GM23338 (cell line): Measurements from ENCODE around the gene STX10. TPM values are rescaled to one million over a fixed set of nuclear protein-coding genes. Genes with fewer than 3 reads are reported as not detected.

ENCODE experiments used
- ATAC-seq: fragments of 200-7000 bp; cut with Tn5 transposase; 3 replicates; pipeline ENCODE4 v1.9.1; 2020
- DNase-seq: peaks from one replicate; pipeline ENCODE4 v3.0.0-alpha.2; 2015; ENCODE audit warnings: low spot score
- H2AFZ ChIP-seq: fragments of 200-600 bp; sonication (generic); 2 replicates; pipeline ENCODE4 v1.8.0; 2016; ENCODE audit warnings: antibody characterized with exemption, mild to moderate bottlenecking, moderate library complexity
- H3F3A ChIP-seq: fragments of 200-600 bp; sonication (generic); replicated peaks from 2 replicates; pipeline ENCODE4 v1.8.0; 2017; ENCODE audit warnings: antibody characterized with exemption, mixed run types, low read depth
- H3K27ac ChIP-seq: fragments of 200-600 bp; sonication (generic); 2 replicates; pipeline ENCODE4 v1.6.1; 2016; ENCODE audit warnings: low read depth
- H3K27me3 ChIP-seq: fragments of 200-600 bp; sonication (generic); 2 replicates; pipeline ENCODE4 v1.8.0; 2016; ENCODE audit warnings: mild to moderate bottlenecking, mixed run types, moderate library complexity; ENCODE audit not compliant: insufficient read depth
- H3K36me3 ChIP-seq: fragments of 200-600 bp; sonication (generic); 2 replicates; pipeline ENCODE4 v1.8.0; 2016; ENCODE audit warnings: mild to moderate bottlenecking; ENCODE audit not compliant: insufficient read depth
- H3K4me1 ChIP-seq: fragments of 200-600 bp; sonication (generic); 2 replicates; pipeline ENCODE4 v1.8.0; 2016; ENCODE audit warnings: mild to moderate bottlenecking, moderate library complexity; ENCODE audit not compliant: insufficient read depth
- H3K4me2 ChIP-seq: fragments of 200-600 bp; sonication (generic); 2 replicates; pipeline ENCODE4 v1.7.1; 2017; ENCODE audit warnings: mixed run types
- H3K4me3 ChIP-seq: fragments of 200-600 bp; sonication (generic); 2 replicates; pipeline ENCODE4 v1.6.1; 2016; ENCODE audit warnings: mixed run types
- H3K79me2 ChIP-seq: fragments of 200-600 bp; sonication (generic); replicated peaks from 2 replicates; pipeline ENCODE4 v1.8.0; 2017; ENCODE audit warnings: mild to moderate bottlenecking; ENCODE audit not compliant: insufficient read depth
- H3K9me2 ChIP-seq: fragments of 200-600 bp; sonication (generic); 2 replicates; pipeline ENCODE4 v1.8.0; 2017; ENCODE audit not compliant: insufficient read depth
- H4K20me1 ChIP-seq: fragments of 200-600 bp; sonication (generic); replicated peaks from 2 replicates; pipeline ENCODE4 v1.8.0; 2017; ENCODE audit warnings: mild to moderate bottlenecking; ENCODE audit not compliant: insufficient read depth
- H3K27ac Mint-ChIP-seq: 2 replicates; pipeline ENCODE4 v1.8.0; 2020; ENCODE audit warnings: inconsistent platforms, mild to moderate bottlenecking, moderate library complexity, mixed read lengths
- H3K27me3 Mint-ChIP-seq: 3 replicates; pipeline ENCODE4 v1.8.0; 2022; ENCODE audit warnings: low read depth, mild to moderate bottlenecking, moderate library complexity, mixed read lengths, inconsistent platforms; ENCODE audit not compliant: insufficient read depth, poor library complexity
- H3K36me3 Mint-ChIP-seq: 3 replicates; pipeline ENCODE4 v1.8.0; 2021; ENCODE audit warnings: low read depth, mild to moderate bottlenecking, inconsistent platforms, moderate library complexity, mixed read lengths
- H3K4me1 Mint-ChIP-seq: 3 replicates; pipeline ENCODE4 v1.8.0; 2020; ENCODE audit warnings: mild to moderate bottlenecking, inconsistent platforms, mixed read lengths
- H3K4me3 Mint-ChIP-seq: 3 replicates; pipeline ENCODE4 v1.8.0; 2021; ENCODE audit warnings: moderate library complexity, mild to moderate bottlenecking, inconsistent platforms, mixed read lengths
- H3K9me3 Mint-ChIP-seq: 3 replicates; pipeline ENCODE4 v1.8.0; 2020; ENCODE audit warnings: moderate library complexity, mild to moderate bottlenecking, inconsistent platforms, mixed read lengths
- CREB1 ChIP-seq: fragments of 250-450 bp; sonication (Bioruptor Pico); IDR thresholded peaks from 2 replicates; pipeline ENCODE4 v1.5.0; 2020; ENCODE audit warnings: low read depth, mild to moderate bottlenecking, moderate library complexity
- ETS1 ChIP-seq: IDR thresholded peaks from 2 replicates; pipeline ENCODE4 v1.6.1; 2016; ENCODE audit warnings: antibody characterized with exemption
- EZH2 ChIP-seq: fragments of 200-600 bp; sonication (generic); IDR thresholded peaks from one replicate; pipeline ENCODE4 v1.8.0; 2017; ENCODE audit warnings: antibody characterized with exemption, mild to moderate bottlenecking, low read depth; ENCODE audit not compliant: unreplicated experiment
- EZH2phosphoT487 ChIP-seq: fragments of 200-600 bp; sonication (generic); IDR thresholded peaks from one replicate; pipeline ENCODE4 v1.8.1; 2018; ENCODE audit warnings: antibody characterized with exemption; ENCODE audit not compliant: unreplicated experiment
- JUNB ChIP-seq: IDR thresholded peaks from one replicate; pipeline ENCODE4 v1.6.1; 2016; ENCODE audit warnings: antibody characterized with exemption; ENCODE audit not compliant: unreplicated experiment
- NANOG ChIP-seq: IDR thresholded peaks from 2 replicates; pipeline ENCODE4 v1.6.1; 2016; ENCODE audit warnings: antibody characterized with exemption, borderline replicate concordance
- POLR2AphosphoS5 ChIP-seq: IDR thresholded peaks from 2 replicates; pipeline ENCODE4 v1.6.1; 2016; ENCODE audit warnings: antibody characterized with exemption, low read depth
- STAT1 ChIP-seq: IDR thresholded peaks from one replicate; pipeline ENCODE4 v1.6.1; 2016; ENCODE audit warnings: antibody characterized with exemption; ENCODE audit not compliant: unreplicated experiment
- ZNF114 ChIP-seq: fragments of 250-450 bp; sonication (Bioruptor Pico); IDR thresholded peaks from 2 replicates; pipeline ENCODE4 v1.5.0; 2020; ENCODE audit warnings: mild to moderate bottlenecking, moderate library complexity
- ZNF331 ChIP-seq: fragments of 250-450 bp; sonication (Bioruptor Pico); IDR thresholded peaks from 2 replicates; pipeline ENCODE4 v1.5.0; 2020; ENCODE audit warnings: low read depth, mild to moderate bottlenecking, moderate library complexity
- polyA plus RNA-seq: library from polyadenylated mRNA; unstranded; fragments of >200 nt; fragmentation: Nextera tagmentation; extraction: Ambion mirVana; gene quantifications from 2 replicates; pipeline ENCODE4 v1.2.1, GENCODE V29; 2016
- total RNA-seq: library from RNA; depleted of rRNA; stranded (reverse); fragments of >200 nt; shearing (Covaris generic); gene quantifications from 2 replicates; pipeline ENCODE4 v1.2.3, GENCODE V29; 2014
- TF ChIP-seq, protein P1 (sequence below): IDR thresholded peaks from one replicate; pipeline ENCODE4 v1.6.1; 2018; ENCODE audit warnings: antibody characterized with exemption; ENCODE audit not compliant: unreplicated experiment
- TF ChIP-seq, protein P2 (sequence below), 2 experiments: fragments of 200-600 bp in 1 of 2; sonication (generic) in 1 of 2; conservative IDR thresholded peaks; 2 replicates each; pipeline versions ENCODE4 v1.5.1 to v1.6.1; 2016 to 2017; ENCODE audit warnings: antibody characterized with exemption in 2 of 2, low read depth in 2 of 2, mild to moderate bottlenecking in 2 of 2, moderate library complexity in 1 of 2

STX10 gene
- total and polyA plus RNA-seq, 2 experiments from 2014 or later: 42.8 to 55.9 TPM

GRCh38 chr19:13198634-13199033 is 48.5 kb upstream of the STX10 start (continued):
- no peak for TF ChIP-seq ZNF114 (CRISPR knock-in tag)

- no peaks in the 10 kb centered on the region for H3K36me3 ChIP-seq
- H3K4me3 ChIP-seq: no peak overlapping the region
- H3K9me3 Mint-ChIP-seq: no peaks in the 10 kb centered on the region
- H3K27ac Mint-ChIP-seq: no peak overlapping the region
- no peak overlapping the region for H2AFZ ChIP-seq
- H4K20me1 ChIP-seq: no peaks in the 10 kb centered on the region
- H3K27me3 ChIP-seq: no peaks in the 10 kb centered on the region
- H3F3A ChIP-seq: peaks cover 4% of the 10 kb centered on the region; the same call in 1 of the 2 replicates
- no peaks in the 10 kb centered on the region for H3K4me1 ChIP-seq
- no peak overlapping the region for H3K4me2 ChIP-seq
- no peaks in the 10 kb centered on the region for H3K79me2 ChIP-seq
- no peaks in the 10 kb centered on the region for H3K36me3 Mint-ChIP-seq
- H3K4me3 Mint-ChIP-seq: no peak overlapping the region
- no peaks in the 10 kb centered on the region for H3K9me2 ChIP-seq
- no peak overlapping the region for H3K27ac ChIP-seq
- TF ChIP-seq, protein P1, sequence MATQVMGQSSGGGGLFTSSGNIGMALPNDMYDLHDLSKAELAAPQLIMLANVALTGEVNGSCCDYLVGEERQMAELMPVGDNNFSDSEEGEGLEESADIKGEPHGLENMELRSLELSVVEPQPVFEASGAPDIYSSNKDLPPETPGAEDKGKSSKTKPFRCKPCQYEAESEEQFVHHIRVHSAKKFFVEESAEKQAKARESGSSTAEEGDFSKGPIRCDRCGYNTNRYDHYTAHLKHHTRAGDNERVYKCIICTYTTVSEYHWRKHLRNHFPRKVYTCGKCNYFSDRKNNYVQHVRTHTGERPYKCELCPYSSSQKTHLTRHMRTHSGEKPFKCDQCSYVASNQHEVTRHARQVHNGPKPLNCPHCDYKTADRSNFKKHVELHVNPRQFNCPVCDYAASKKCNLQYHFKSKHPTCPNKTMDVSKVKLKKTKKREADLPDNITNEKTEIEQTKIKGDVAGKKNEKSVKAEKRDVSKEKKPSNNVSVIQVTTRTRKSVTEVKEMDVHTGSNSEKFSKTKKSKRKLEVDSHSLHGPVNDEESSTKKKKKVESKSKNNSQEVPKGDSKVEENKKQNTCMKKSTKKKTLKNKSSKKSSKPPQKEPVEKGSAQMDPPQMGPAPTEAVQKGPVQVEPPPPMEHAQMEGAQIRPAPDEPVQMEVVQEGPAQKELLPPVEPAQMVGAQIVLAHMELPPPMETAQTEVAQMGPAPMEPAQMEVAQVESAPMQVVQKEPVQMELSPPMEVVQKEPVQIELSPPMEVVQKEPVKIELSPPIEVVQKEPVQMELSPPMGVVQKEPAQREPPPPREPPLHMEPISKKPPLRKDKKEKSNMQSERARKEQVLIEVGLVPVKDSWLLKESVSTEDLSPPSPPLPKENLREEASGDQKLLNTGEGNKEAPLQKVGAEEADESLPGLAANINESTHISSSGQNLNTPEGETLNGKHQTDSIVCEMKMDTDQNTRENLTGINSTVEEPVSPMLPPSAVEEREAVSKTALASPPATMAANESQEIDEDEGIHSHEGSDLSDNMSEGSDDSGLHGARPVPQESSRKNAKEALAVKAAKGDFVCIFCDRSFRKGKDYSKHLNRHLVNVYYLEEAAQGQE: no peak
- TF ChIP-seq JUNB (no peak), EZH2 (no peak), ZNF114 (CRISPR knock-in tag) (no peak), ZNF331 (CRISPR knock-in tag) (no peak), NANOG (no peak), STAT1 (no peak), ETS1 (no peak), POLR2AphosphoS5 (no peak), CREB1 (CRISPR knock-in tag) (0 out of 2 replicates have a peak, but pooled peaks have one; percentile 10), EZH2phosphoT487 (no peak)
- TF ChIP-seq, protein P2, sequence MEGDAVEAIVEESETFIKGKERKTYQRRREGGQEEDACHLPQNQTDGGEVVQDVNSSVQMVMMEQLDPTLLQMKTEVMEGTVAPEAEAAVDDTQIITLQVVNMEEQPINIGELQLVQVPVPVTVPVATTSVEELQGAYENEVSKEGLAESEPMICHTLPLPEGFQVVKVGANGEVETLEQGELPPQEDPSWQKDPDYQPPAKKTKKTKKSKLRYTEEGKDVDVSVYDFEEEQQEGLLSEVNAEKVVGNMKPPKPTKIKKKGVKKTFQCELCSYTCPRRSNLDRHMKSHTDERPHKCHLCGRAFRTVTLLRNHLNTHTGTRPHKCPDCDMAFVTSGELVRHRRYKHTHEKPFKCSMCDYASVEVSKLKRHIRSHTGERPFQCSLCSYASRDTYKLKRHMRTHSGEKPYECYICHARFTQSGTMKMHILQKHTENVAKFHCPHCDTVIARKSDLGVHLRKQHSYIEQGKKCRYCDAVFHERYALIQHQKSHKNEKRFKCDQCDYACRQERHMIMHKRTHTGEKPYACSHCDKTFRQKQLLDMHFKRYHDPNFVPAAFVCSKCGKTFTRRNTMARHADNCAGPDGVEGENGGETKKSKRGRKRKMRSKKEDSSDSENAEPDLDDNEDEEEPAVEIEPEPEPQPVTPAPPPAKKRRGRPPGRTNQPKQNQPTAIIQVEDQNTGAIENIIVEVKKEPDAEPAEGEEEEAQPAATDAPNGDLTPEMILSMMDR (conservative IDR thresholded peaks at IDR 0.05; ENCODE audit: low read depth in 2 of 2): peak; percentile 96 to 98
- no peaks in the 10 kb centered on the region; the same call in 2 of the 3 replicates for H3K4me1 Mint-ChIP-seq
- ATAC-seq (peak; percentile 97), DNase-seq (peak; percentile 91)
- H3K27me3 Mint-ChIP-seq: peaks cover 15% of the 10 kb centered on the region
Observed at GRCh38 chr19:13195678-13196077, 45.5 kb upstream of the STX10 start.
